GM13976 (cell line): ENCODE data around the gene MRPL42.
"Not testable (repeated sequence)": the region's sequence is repeated elsewhere in the genome, so short reads cannot be mapped to it uniquely, and the experiment has no call there.

Experiments
- DNase-seq: peaks from one replicate; pipeline ENCODE4 v3.0.0; 2012; ENCODE audit warnings: low spot score
- CTCF ChIP-seq: IDR thresholded peaks from 2 replicates; pipeline ENCODE4 v1.5.1; 2012; ENCODE audit warnings: borderline replicate concordance, mild to moderate bottlenecking; ENCODE audit not compliant: insufficient read depth; ENCODE audit errors: extremely low read depth, missing control alignments, control extremely low read depth
- in situ Hi-C: fragments of 300-500 bp; cut with MboI; formaldehyde crosslinking; loops from one replicate; pipeline ENCODE4 v1.12.0; 2022; ENCODE audit warnings: low sequenced_read_pairs, mixed read lengths, inconsistent platforms; ENCODE audit not compliant: unreplicated experiment

Gene MRPL42

GRCh38 chr12:93469386-93469785 lies 2.1 kb downstream of the MRPL42 start:
- DNase-seq, result no peak
- in situ Hi-C loops, result no loop called here
- no peak for TF ChIP-seq CTCF

- no peak for TF ChIP-seq CTCF
- DNase-seq, result no peak
- in situ Hi-C loops, result no loop called here
Measured at GRCh38 chr12:93476555-93476954, 9.2 kb downstream of the MRPL42 start.

- in situ Hi-C loops, result no loop called here
- TF ChIP-seq CTCF, result no peak
- no peak for DNase-seq
Measured at GRCh38 chr12:93482721-93483120, 15.4 kb downstream of the MRPL42 start.

DNA sequence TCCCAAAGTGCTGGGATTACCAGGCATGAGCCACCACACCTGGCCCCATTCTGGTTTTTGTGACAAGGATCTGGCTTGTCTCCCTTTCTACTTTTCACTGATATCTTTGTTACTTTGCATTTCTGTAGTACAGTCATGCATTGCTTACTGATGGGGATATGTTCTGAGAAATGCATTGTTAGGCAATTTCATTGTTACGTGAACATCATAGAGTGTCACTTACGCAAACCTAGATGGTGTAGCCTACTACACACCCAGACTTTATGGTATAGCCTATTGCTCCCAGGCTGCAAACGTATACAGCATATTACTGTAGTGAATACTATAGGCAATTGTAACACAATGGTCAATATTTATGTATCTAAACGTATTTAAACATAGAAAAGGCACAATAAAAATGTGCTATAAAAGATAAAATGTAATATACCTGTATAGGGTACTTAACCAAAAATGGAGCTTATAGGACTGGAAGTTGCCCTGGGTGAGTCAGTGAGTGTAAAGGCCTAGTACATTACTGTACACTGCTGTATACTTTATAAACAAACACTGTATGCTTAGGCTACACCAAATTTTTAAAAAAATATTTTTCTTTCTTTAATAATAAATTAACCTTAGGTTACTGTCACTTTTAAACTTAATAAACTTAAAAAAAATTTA lies 16.0 kb downstream of the MRPL42 start:
- no peak for DNase-seq
- in situ Hi-C loops, result no loop called here
- no peak for TF ChIP-seq CTCF

DNA sequence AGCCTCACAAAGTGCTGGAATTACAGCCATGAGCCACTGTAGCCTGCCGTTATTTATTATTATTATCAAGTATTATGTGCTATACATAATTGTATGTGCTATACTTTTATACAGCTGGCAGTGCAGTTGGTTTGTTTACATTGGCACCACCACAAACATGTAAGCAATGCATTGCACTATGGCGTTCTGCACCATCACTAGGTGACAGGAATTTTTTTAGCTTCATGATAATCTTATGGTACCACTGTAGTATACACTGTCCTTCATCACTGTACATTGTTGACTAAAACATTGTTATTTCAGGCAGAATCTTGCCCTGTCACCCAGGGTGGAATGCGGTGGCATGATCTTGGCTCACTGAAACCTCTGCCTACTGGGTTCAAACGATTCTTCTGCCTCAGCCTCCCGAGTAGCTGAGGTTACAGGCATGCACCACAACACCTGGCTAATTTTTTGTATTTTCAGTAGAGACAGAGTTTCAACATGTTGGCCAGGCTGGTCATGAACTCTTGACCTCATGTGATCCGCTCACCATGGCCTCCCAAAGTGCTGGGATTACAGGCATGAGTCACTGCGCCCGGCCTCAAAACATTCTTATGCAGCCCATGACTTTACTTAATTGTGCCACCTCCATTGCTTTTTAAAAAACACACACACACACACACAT lies 17.1 kb downstream of the MRPL42 start:
- TF ChIP-seq CTCF, result no peak
- DNase-seq, result no peak
- in situ Hi-C loops, result no loop called here

DNA sequence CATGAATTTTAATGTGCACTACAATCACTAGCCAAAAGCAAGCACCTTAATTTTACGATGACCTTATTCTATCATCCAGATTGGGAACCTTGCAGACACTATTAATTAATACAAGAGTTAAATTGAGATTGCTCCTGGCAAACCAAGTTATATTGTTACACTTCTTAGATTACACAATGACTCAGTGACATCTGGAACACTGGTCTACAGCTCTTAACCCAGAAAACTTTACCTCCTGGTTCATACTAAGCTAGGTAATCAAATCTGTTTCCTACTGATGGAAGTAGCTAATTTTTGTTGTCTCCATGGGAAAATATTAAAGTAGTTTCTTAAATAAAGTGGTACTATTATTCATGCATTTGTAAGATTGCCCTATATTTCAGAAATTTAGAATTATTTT lies 25.5 kb downstream of the MRPL42 start:
- DNase-seq, in situ Hi-C loops: not testable (repeated sequence)

- no peak for DNase-seq
- in situ Hi-C loops, result no loop called here
- TF ChIP-seq CTCF, result no peak
Measured at GRCh38 chr12:93494096-93494495, 26.8 kb downstream of the MRPL42 start.
